ENCODE results near the gene TMEM244.

DNA sequence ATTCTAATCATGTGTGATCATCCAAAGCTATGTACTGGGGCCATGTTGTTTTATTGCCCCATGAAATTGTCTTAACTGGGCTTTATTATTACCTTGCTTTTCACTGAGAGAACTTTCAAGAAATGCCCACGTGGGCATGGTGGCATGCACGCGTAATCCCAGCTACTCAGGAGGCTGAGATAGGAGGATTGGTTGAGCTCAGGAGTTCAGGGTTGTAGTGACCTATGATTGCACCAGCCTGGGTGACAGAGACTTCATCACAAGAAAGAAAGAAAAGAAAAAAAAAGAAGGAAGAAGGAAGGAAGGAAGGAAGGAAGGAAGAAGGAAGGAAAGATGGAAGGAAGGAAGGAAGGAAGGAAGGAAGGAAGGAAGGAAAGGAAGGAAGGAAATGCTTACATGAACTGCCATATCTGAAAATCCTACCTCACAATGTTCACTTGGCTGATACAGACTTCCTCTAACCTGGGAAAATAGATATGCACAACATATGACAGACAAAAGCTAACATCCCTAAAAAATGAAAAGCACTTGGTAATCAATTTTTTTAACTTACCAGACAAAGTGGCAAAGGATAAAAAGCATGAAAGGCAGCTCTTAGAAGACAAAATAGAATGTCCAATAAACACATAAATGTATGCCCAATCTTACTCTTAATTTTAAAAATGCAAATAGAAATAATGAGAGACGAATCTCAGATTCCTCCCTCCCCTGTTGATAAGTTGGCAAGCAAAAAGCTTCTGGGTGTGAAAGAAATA, 25.5 kb upstream of the TMEM244 start:
- TF ChIP-seq, protein P1, sequence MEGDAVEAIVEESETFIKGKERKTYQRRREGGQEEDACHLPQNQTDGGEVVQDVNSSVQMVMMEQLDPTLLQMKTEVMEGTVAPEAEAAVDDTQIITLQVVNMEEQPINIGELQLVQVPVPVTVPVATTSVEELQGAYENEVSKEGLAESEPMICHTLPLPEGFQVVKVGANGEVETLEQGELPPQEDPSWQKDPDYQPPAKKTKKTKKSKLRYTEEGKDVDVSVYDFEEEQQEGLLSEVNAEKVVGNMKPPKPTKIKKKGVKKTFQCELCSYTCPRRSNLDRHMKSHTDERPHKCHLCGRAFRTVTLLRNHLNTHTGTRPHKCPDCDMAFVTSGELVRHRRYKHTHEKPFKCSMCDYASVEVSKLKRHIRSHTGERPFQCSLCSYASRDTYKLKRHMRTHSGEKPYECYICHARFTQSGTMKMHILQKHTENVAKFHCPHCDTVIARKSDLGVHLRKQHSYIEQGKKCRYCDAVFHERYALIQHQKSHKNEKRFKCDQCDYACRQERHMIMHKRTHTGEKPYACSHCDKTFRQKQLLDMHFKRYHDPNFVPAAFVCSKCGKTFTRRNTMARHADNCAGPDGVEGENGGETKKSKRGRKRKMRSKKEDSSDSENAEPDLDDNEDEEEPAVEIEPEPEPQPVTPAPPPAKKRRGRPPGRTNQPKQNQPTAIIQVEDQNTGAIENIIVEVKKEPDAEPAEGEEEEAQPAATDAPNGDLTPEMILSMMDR (IDR thresholded peaks at IDR 0.05; ENCODE audit: insufficient read depth, low read depth, low read length), result no peak
- TF ChIP-seq EZH2 (IDR thresholded peaks at IDR 0.05; ENCODE audit: insufficient read depth, low read length), result no peak
